ENCODE data around the gene KLHL14. TPM values are rescaled to one million over a fixed set of nuclear protein-coding genes. Genes with fewer than 3 reads are reported as not detected.

KLHL14 gene
- total RNA-seq, 1 experiment from 2014 or later: 6.7 TPM

GRCh38 chr18:32624182-32624723 lies 148.6 kb downstream of the KLHL14 start:
- no peaks in the 10 kb centered on the region for H3K27me3 ChIP-seq (ENCODE audit: control insufficient read depth, insufficient read depth, low read length)
- intact Hi-C loops (cut with micrococcal nuclease; ENCODE audit: unreplicated experiment) (no loop called here), in situ Hi-C loops (cut with HindIII; ENCODE audit: low pct_unique_long_range_greater_than_20kb, low sequenced_read_pairs) (no loop called here)
- no peak overlapping the region for H3K4me3 ChIP-seq (ENCODE audit: low read depth in 2 of 2, low read length in 2 of 2)
- ATAC-seq (no peak), DNase-seq (ENCODE audit: low read depth, low spot score) (no peak)
- TF ChIP-seq SIN3A (IDR thresholded peaks at IDR 0.05; ENCODE audit: borderline replicate concordance, insufficient read depth, low read depth, low read length): no peak
- TF ChIP-seq TCF7L2 (IDR thresholded peaks at IDR 0.05; ENCODE audit: low read depth, low read length): no peak
- no peak for TF ChIP-seq POLR2AphosphoS5 (IDR thresholded peaks at IDR 0.05; ENCODE audit: low read depth, low read length)
- TF ChIP-seq CTCF (IDR thresholded peaks at IDR 0.05): no peak
- no peak for TF ChIP-seq REST (IDR thresholded peaks at IDR 0.05; ENCODE audit: insufficient read depth in 1 of 2, low read depth in 2 of 2, low read length in 1 of 2)
- ChIA-PET CTCF (interaction anchor here (0.5 kb wide), 1 partner anchor 74 kb away, joined by 3 read pairs; no protein-coding TSS in a partner anchor), POLR2A (no interaction called here)
- H3K36me3 ChIP-seq (ENCODE audit: control insufficient read depth, insufficient read depth, low read length): no peaks in the 10 kb centered on the region
- no TSS peak for BruUV-seq (replicated peaks)
- no peaks in the 10 kb centered on the region for H3K9me3 ChIP-seq (ENCODE audit: control insufficient read depth, insufficient read depth, low read depth, low read length)
- no peak overlapping the region for H3K27ac ChIP-seq (ENCODE audit: low read length)
- no peaks in the 10 kb centered on the region for H3K4me1 ChIP-seq (ENCODE audit: control insufficient read depth, insufficient read depth, low read length)

GRCh38 chr18:32623563-32623962 lies 149.3 kb downstream of the KLHL14 start:
- Histone ChIP-seq H3K4me1 (ENCODE audit: control insufficient read depth, insufficient read depth, low read length) (no peaks in the 10 kb centered on the region), H3K4me3 (ENCODE audit: low read depth in 2 of 2, low read length in 2 of 2) (no peak overlapping the region), H3K27ac (ENCODE audit: low read length) (no peak overlapping the region), H3K36me3 (ENCODE audit: control insufficient read depth, insufficient read depth, low read length) (no peaks in the 10 kb centered on the region), H3K27me3 (ENCODE audit: control insufficient read depth, insufficient read depth, low read length) (no peaks in the 10 kb centered on the region), H3K9me3 (ENCODE audit: control insufficient read depth, insufficient read depth, low read depth, low read length) (no peaks in the 10 kb centered on the region)
- in situ Hi-C loops (cut with HindIII; ENCODE audit: low pct_unique_long_range_greater_than_20kb, low sequenced_read_pairs): no loop called here
- no peak for DNase-seq (ENCODE audit: low read depth, low spot score)
- intact Hi-C loops (cut with micrococcal nuclease; ENCODE audit: unreplicated experiment): no loop called here
- TF ChIP-seq TCF7L2 (IDR thresholded peaks at IDR 0.05; ENCODE audit: low read depth, low read length) (no peak), SIN3A (IDR thresholded peaks at IDR 0.05; ENCODE audit: borderline replicate concordance, insufficient read depth, low read depth, low read length) (no peak), REST (IDR thresholded peaks at IDR 0.05; ENCODE audit: insufficient read depth in 1 of 2, low read depth in 2 of 2, low read length in 1 of 2) (no peak), POLR2AphosphoS5 (IDR thresholded peaks at IDR 0.05; ENCODE audit: low read depth, low read length) (no peak), CTCF (IDR thresholded peaks at IDR 0.05) (no peak)
- BruUV-seq (replicated peaks): no TSS peak
- CTCF ChIA-PET: no interaction called here
- ATAC-seq: no peak
- POLR2A ChIA-PET: no interaction called here
